SK-N-MC (cell line): ENCODE measurements around the gene GPBP1.

Experiments
- EZH2 ChIP-seq: fragments of 200-600 bp; sonication (generic); IDR thresholded peaks from one replicate; pipeline ENCODE4 v1.6.1; 2017; ENCODE audit warnings: antibody characterized with exemption
- POLR2AphosphoS5 ChIP-seq: IDR thresholded peaks from 2 replicates; pipeline ENCODE4 v1.6.1; 2012; ENCODE audit warnings: mild to moderate bottlenecking, low read depth, low read length, borderline replicate concordance

- no peak for TF ChIP-seq POLR2AphosphoS5
- no peak for TF ChIP-seq EZH2
Observed at GRCh38 chr5:57243286-57244137, 69.7 kb downstream of the GPBP1 start.
